ENCODE data around the gene INO80C. TPM values are rescaled to one million over a fixed set of nuclear protein-coding genes. Genes with fewer than 3 reads are reported as not detected.

The INO80C gene
- total RNA-seq, 1 donor from 2014 or later: 33.8 TPM

- DNase-seq (ENCODE audit: low read depth, low spot score): no peak
- peaks cover 12% of the 10 kb centered on the region for H3K4me1 Mint-ChIP-seq
- H3K27ac Mint-ChIP-seq (ENCODE audit: unreplicated experiment): no peak overlapping the region
Observed at GRCh38 chr18:35501369-35501768, 3.6 kb upstream of the INO80C start.

GRCh38 chr18:35500113-35500512 lies 2.4 kb upstream of the INO80C start:
- DNase-seq (ENCODE audit: low read depth, low spot score): no peak
- no peaks in the 10 kb centered on the region for H3K9me3 Mint-ChIP-seq
- H3K4me3 Mint-ChIP-seq: peak overlapping the region; percentile 9
- peaks cover 3% of the 10 kb centered on the region for H3K27me3 Mint-ChIP-seq (ENCODE audit: low read depth)
- peaks cover 21% of the 10 kb centered on the region for H3K4me1 Mint-ChIP-seq
- H3K27ac Mint-ChIP-seq (ENCODE audit: unreplicated experiment): no peak overlapping the region
- no peaks in the 10 kb centered on the region for H3K36me3 Mint-ChIP-seq (ENCODE audit: low read depth)
- TF ChIP-seq CTCF (conservative IDR thresholded peaks at IDR 0.05): no peak

More at GRCh38 chr18:35501369-35501768, 3.6 kb upstream of the INO80C start:
- Mint-ChIP-seq H3K36me3 (ENCODE audit: low read depth) (no peaks in the 10 kb centered on the region), H3K9me3 (no peaks in the 10 kb centered on the region), H3K27me3 (ENCODE audit: low read depth) (peaks cover 5% of the 10 kb centered on the region), H3K4me3 (peak overlapping the region; percentile 34)
- no peak for TF ChIP-seq CTCF (conservative IDR thresholded peaks at IDR 0.05)

GRCh38 chr18:35497027-35497369 lies 762 bp downstream of the INO80C start:
- Mint-ChIP-seq H3K27ac (ENCODE audit: unreplicated experiment) (peak overlapping the region; percentile 97), H3K4me1 (peaks cover 27% of the 10 kb centered on the region), H3K36me3 (ENCODE audit: low read depth) (no peaks in the 10 kb centered on the region), H3K9me3 (no peaks in the 10 kb centered on the region), H3K4me3 (peak overlapping the region; percentile 96), H3K27me3 (ENCODE audit: low read depth) (peaks cover 3% of the 10 kb centered on the region)
- peak; percentile 3 for DNase-seq (ENCODE audit: low read depth, low spot score)
- TF ChIP-seq CTCF (conservative IDR thresholded peaks at IDR 0.05): no peak

- Mint-ChIP-seq H3K27ac (ENCODE audit: unreplicated experiment) (no peak overlapping the region), H3K4me3 (peak overlapping the region; percentile 96), H3K9me3 (no peaks in the 10 kb centered on the region), H3K36me3 (ENCODE audit: low read depth) (no peaks in the 10 kb centered on the region), H3K4me1 (peaks cover 33% of the 10 kb centered on the region), H3K27me3 (ENCODE audit: low read depth) (peaks cover 3% of the 10 kb centered on the region)
- no peak for DNase-seq (ENCODE audit: low read depth, low spot score)
- TF ChIP-seq CTCF (conservative IDR thresholded peaks at IDR 0.05): no peak
Observed at GRCh38 chr18:35495536-35496314, 2.0 kb downstream of the INO80C start.

- TF ChIP-seq CTCF (conservative IDR thresholded peaks at IDR 0.05): no peak
- Mint-ChIP-seq H3K27ac (ENCODE audit: unreplicated experiment) (no peak overlapping the region), H3K9me3 (no peaks in the 10 kb centered on the region), H3K36me3 (ENCODE audit: low read depth) (no peaks in the 10 kb centered on the region), H3K27me3 (ENCODE audit: low read depth) (peaks cover 3% of the 10 kb centered on the region), H3K4me1 (peaks cover 37% of the 10 kb centered on the region), H3K4me3 (peak overlapping the region; percentile 39)
- no peak for DNase-seq (ENCODE audit: low read depth, low spot score)
Observed at GRCh38 chr18:35494251-35495220, 3.2 kb downstream of the INO80C start.

Data from neural crest cell (in vitro differentiated cells).